Lower leg skin (tissue), 4 donors: Measurements from ENCODE around the gene BZW1. TPM values are rescaled to one million over a fixed set of nuclear protein-coding genes. Genes with fewer than 3 reads are reported as not detected.

ENCODE experiments used
- DNase-seq, 2 donors: peaks; one replicate each; pipeline ENCODE4 v3.0.0-alpha.2; 2019; ENCODE audit warnings: low spot score in 2 of 2
- H3K4me3 ChIP-seq: fragments of 200-600 bp; sonication (generic); 2 replicates; pipeline ENCODE4 v1.5.1; 2017; ENCODE audit warnings: mild to moderate bottlenecking, low read depth; ENCODE audit not compliant: poor library complexity, severe bottlenecking
- CTCF ChIP-seq, 3 donors: fragments of 450-650 bp; IDR thresholded peaks; one replicate each; pipeline ENCODE4 v1.5.1; 2016; ENCODE audit warnings: antibody characterized with exemption in 3 of 3, mild to moderate bottlenecking in 3 of 3, moderate library complexity in 2 of 3
- POLR2A ChIP-seq, 2 donors: fragments of 450-650 bp; IDR thresholded peaks; one replicate each; pipeline ENCODE4 v1.6.1; 2016 to 2017; ENCODE audit warnings: antibody characterized with exemption in 2 of 2, mild to moderate bottlenecking in 1 of 2, moderate library complexity in 1 of 2
- WGBS, 2 donors: methylation state at CpG; one replicate each; pipeline ENCODE4 v1.1.5; 2018; 5-methylcytosine and 5-hydroxymethylcytosine counted together
- intact Hi-C: fragments of 100-400 bp; cut with DNase I; formaldehyde crosslinking; loops from one replicate; pipeline ENCODE4 v1.15.0; 2023; ENCODE audit warnings: low total_unique reads
- total RNA-seq, 4 donors: library from RNA; depleted of rRNA; stranded (reverse); fragments of >200 nt; gene quantifications; one replicate each; pipeline ENCODE4 v1.1.0, GENCODE V29; 2016

The BZW1 gene
- total RNA-seq, 4 donors from 2014 or later: 57.6 to 156 (median 148) TPM

DNA sequence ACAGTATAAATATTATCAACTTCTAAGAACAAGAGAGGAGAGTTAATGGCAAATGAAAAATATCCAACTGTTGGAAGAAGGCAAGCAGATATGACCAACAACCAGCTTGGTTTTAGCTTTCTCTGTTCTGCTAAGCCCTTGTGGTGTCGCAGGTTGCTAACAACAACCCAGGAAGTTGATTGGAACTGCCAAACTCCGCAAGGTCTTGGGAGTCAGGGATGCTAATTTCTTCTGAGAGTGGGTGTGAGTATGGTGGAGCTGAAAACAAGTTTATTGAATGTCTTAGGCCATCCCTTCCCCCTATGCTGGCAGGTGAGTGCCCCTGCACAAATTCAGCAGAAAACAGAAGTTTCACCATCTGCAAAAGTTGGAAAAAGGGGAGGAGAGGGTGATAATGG, 17.5 kb downstream of the BZW1 start:
- 74 to 98% methylated on average over 2 of the region's 2 CpGs for WGBS, 2 donors
- no peak for TF ChIP-seq POLR2A (IDR thresholded peaks at IDR 0.05)
- no peak for TF ChIP-seq CTCF (IDR thresholded peaks at IDR 0.05)
- DNase-seq: no peak
- H3K4me3 ChIP-seq: no peak overlapping the region
- intact Hi-C loops: no loop called here

GRCh38 chr2:200834701-200835100, 23.0 kb downstream of the BZW1 start:
- no peak for DNase-seq
- intact Hi-C loops: no loop called here
- TF ChIP-seq CTCF (IDR thresholded peaks at IDR 0.05) (no peak), POLR2A (IDR thresholded peaks at IDR 0.05) (no peak)
- WGBS, 2 donors: 87 to 90% methylated on average over 4 of the region's 4 CpGs
- no peak overlapping the region for H3K4me3 ChIP-seq

DNA sequence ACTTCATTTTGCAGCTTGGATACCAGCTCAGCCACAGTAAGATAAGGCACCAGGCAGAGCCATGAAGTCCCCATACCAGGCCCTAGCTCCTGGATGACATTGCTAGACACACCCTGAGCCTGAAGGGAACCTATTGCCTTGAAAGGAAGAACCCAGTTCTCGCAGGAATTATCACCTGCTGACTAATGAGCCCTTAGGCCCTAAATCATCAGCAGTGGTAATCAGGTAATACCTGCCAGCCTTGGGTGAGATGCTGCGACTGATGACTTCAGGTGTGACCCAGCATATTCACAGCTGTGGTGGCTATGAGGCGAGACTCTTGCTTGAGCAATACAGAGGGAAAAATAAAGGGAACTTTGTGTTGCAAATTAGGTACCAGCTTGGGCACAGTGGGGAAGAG, 27.8 kb downstream of the BZW1 start:
- no peak overlapping the region for H3K4me3 ChIP-seq
- 53 to 58% methylated on average over 3 of the region's 3 CpGs for WGBS, 2 donors

DNA sequence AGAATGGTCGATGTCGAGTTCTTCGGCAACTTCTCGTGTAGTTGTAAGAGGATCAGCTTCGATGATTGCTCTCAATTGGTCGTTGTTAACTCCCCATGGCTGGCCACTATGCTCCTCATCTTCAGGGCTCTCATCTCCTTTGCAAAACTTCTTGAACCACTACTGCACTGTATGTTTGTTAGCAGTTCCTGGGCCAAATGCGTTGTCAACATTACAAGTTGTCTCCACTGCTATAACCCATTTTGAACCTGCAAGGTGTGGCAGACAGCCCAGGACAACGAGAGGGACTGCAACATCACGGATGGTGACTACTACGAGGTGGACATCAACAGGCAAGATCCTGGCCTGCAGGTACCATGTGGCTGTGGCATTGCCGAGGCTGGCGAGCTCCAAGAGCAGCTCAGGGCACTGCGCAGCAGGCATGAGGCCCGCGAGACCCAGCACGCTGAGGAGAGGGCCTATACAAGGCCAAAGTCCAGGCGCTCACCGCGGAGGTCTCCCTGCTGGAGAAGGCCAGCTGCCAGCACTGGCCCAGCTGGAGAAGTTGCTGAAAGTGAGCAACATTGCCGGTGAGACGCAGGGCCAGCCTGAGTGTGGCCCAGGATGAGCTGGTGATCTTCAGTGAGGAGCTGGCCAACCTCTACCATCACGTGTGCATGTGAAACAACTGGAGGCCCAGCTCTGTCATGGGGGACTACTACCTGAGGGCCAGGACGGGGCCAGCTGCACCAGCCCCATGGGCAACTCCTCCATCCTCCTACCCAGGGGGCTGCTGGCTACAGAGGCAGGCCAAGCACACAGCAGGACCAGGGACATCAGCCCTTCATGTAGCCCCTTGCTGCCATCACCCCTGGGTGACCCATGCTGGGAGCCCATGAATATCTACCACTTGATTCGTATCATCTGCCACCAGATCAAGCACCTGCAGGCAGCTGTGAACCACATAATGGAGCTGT, 32.6 kb downstream of the BZW1 start:
- WGBS, 2 donors: 93 to 94% methylated on average over 22 to 23 of the region's 24 CpGs
- intact Hi-C loops: no loop called here
- H3K4me3 ChIP-seq: no peak overlapping the region
- no peak for DNase-seq
- peak in 1 of 3 donors; percentile 17 for TF ChIP-seq CTCF (IDR thresholded peaks at IDR 0.05)
- TF ChIP-seq POLR2A (IDR thresholded peaks at IDR 0.05): no peak

More for the DNA sequence above, 27.8 kb downstream of the BZW1 start:
- no peak for DNase-seq
- intact Hi-C loops: no loop called here
- TF ChIP-seq CTCF (IDR thresholded peaks at IDR 0.05) (no peak), POLR2A (IDR thresholded peaks at IDR 0.05) (no peak)

DNA sequence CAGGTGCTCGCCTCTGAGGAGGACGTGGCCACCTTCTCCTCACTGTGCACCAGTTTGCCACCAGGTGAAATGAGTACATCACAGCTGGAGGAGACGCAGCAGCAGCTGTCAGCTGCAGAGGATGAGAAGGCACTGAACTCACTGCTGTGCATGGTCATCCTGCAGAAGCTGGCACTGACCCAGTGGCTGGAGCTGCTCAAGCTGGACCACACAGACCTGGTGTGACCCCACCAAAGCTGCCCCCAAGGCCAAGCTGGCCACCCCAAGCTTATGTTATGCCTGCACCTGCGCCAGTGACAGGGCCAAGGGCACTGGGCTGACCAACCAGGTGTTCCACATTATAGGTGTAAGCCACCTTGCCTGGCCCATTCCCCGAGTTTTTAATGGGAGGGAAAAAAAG, 33.5 kb downstream of the BZW1 start:
- no peak for TF ChIP-seq POLR2A (IDR thresholded peaks at IDR 0.05)
- no peak for TF ChIP-seq CTCF (IDR thresholded peaks at IDR 0.05)
- DNase-seq: no peak
- intact Hi-C loops: no loop called here
- no peak overlapping the region for H3K4me3 ChIP-seq
- 89 to 91% methylated on average over 5 of the region's 5 CpGs for WGBS, 2 donors
